Body of pancreas (tissue), 4 donors: Measurements from ENCODE around the gene PTPRN2. TPM values are rescaled to one million over a fixed set of nuclear protein-coding genes. Genes with fewer than 3 reads are reported as not detected.

Experiments used
- ATAC-seq: fragments of 150-250 bp; one replicate; pipeline ENCODE4 v1.9.1; 2016
- DNase-seq, 4 donors: peaks; one replicate each; pipeline ENCODE4 v3.0.0-alpha.2; 2019
- H3K27ac ChIP-seq, 4 donors: fragments of 200-600 bp; sonication (generic); 1 replicate in 3 of 4; 2 replicates in 1 of 4; pipeline versions ENCODE4 v1.5.1 to v1.6.1; 2016 to 2019; ENCODE audit warnings: mild to moderate bottlenecking in 1 of 4, mixed read lengths in 1 of 4, moderate library complexity in 1 of 4
- H3K27me3 ChIP-seq, 2 donors: fragments of 200-600 bp; sonication (generic); one replicate each; pipeline ENCODE4 v1.6.0; 2016; ENCODE audit warnings: mild to moderate bottlenecking in 1 of 2
- H3K36me3 ChIP-seq, 2 donors: fragments of 200-600 bp; sonication (generic); replicated peaks in 1 of 2; 2 replicates each; pipeline ENCODE4 v1.5.1; 2016; ENCODE audit warnings: low read depth in 2 of 2; ENCODE audit not compliant: insufficient read depth in 1 of 2
- H3K4me1 ChIP-seq: fragments of 200-600 bp; sonication (generic); one replicate; pipeline ENCODE4 v1.6.0; 2016
- H3K4me3 ChIP-seq, 2 donors: fragments of 200-600 bp; sonication (generic); 1 replicate in 1 of 2; 2 replicates in 1 of 2; pipeline ENCODE4 v1.5.1; 2016 to 2019
- H3K9me3 ChIP-seq, 3 donors: fragments of 200-600 bp; sonication (generic); 1 replicate in 2 of 3; 2 replicates in 1 of 3; pipeline ENCODE4 v1.5.1; 2016
- POLR2A ChIP-seq, 3 donors: fragments of 450-650 bp; IDR thresholded peaks; one replicate each; pipeline ENCODE4 v1.6.1; 2016; ENCODE audit warnings: antibody characterized with exemption in 3 of 3, mild to moderate bottlenecking in 2 of 3
- WGBS, 2 donors: methylation state at CpG; one replicate each; pipeline ENCODE4 v1.1.5; 2017; 5-methylcytosine and 5-hydroxymethylcytosine counted together
- intact Hi-C: fragments of 100-400 bp; cut with DNase I; formaldehyde crosslinking; loops from one replicate; pipeline ENCODE4 v1.15.1; 2023
- total RNA-seq, 2 donors: library from RNA; depleted of rRNA; stranded (reverse); fragments of >200 nt; gene quantifications; one replicate each; pipeline ENCODE4 v1.1.0, GENCODE V29; 2016
- TF ChIP-seq, protein P1 (sequence below), 7 experiments: fragments of 450-650 bp in 4 of 7; fragments of 200-600 bp in 3 of 7; sonication (generic) in 3 of 7; IDR thresholded peaks; one replicate each; pipeline ENCODE4 v1.5.1; 2016 to 2019; ENCODE audit warnings: antibody characterized with exemption in 7 of 7

PTPRN2 gene
- total RNA-seq, 2 donors from 2014 or later = 31.6 to 76.1 TPM

DNA sequence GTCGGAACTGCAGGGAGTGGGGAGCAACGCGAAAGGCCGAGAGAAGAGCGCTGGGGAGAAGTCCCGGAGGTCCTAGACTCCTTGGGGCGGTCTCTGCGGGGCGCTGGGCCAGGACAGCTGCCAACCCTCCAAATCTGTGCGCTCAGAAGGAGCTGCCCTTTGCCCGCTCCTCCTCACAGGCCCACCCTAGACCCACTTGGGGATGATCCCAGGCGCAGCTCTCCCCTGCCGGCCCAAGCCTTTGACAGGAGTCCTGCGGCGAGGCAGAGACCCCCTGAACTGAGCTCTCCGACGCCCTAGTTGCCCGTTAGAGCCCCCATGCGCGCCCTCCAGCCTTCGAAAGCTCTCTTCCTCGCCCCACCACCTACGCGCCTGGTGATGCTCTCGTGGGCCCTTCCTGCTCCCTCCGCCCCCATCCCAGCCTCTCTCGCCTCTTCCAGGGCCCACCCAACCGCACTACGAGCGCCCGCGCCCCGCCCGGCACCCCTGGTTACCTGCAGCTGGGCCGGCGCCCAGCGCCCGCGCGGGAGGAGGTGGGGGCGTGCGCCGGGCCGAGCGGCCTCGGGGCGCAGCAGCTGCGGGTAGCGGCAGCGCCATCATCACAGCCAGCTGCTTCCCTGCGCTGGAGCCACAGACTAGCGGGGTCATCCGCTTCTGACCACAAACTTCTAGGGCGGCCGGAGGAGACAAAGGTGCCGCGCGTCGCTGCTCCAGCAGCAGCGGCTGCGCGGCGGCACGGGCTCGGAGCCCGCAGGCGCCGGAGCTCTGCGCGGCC, 897.4 kb downstream of the PTPRN2 start:
- ATAC-seq (no peak), DNase-seq (peak in 1 of 4 donors; percentile 9)
- Histone ChIP-seq H3K27ac (no peak overlapping the region), H3K4me3 (peak overlapping the region in 1 of 2 donors; percentile 8), H3K9me3 (no peaks in the 10 kb centered on the region), H3K27me3 (peaks cover 0 to 8% of the 10 kb centered on the region in 2 donors), H3K4me1 (peaks cover 32% of the 10 kb centered on the region), H3K36me3 (no peaks in the 10 kb centered on the region)
- WGBS, 2 donors = 7 to 12% methylated on average over 14 to 67 of the region's 70 CpGs
- TF ChIP-seq POLR2A (IDR thresholded peaks at IDR 0.05) = no peak
- TF ChIP-seq, protein P1, sequence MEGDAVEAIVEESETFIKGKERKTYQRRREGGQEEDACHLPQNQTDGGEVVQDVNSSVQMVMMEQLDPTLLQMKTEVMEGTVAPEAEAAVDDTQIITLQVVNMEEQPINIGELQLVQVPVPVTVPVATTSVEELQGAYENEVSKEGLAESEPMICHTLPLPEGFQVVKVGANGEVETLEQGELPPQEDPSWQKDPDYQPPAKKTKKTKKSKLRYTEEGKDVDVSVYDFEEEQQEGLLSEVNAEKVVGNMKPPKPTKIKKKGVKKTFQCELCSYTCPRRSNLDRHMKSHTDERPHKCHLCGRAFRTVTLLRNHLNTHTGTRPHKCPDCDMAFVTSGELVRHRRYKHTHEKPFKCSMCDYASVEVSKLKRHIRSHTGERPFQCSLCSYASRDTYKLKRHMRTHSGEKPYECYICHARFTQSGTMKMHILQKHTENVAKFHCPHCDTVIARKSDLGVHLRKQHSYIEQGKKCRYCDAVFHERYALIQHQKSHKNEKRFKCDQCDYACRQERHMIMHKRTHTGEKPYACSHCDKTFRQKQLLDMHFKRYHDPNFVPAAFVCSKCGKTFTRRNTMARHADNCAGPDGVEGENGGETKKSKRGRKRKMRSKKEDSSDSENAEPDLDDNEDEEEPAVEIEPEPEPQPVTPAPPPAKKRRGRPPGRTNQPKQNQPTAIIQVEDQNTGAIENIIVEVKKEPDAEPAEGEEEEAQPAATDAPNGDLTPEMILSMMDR (IDR thresholded peaks at IDR 0.05) = no peak
- intact Hi-C loops = no loop called here

DNA sequence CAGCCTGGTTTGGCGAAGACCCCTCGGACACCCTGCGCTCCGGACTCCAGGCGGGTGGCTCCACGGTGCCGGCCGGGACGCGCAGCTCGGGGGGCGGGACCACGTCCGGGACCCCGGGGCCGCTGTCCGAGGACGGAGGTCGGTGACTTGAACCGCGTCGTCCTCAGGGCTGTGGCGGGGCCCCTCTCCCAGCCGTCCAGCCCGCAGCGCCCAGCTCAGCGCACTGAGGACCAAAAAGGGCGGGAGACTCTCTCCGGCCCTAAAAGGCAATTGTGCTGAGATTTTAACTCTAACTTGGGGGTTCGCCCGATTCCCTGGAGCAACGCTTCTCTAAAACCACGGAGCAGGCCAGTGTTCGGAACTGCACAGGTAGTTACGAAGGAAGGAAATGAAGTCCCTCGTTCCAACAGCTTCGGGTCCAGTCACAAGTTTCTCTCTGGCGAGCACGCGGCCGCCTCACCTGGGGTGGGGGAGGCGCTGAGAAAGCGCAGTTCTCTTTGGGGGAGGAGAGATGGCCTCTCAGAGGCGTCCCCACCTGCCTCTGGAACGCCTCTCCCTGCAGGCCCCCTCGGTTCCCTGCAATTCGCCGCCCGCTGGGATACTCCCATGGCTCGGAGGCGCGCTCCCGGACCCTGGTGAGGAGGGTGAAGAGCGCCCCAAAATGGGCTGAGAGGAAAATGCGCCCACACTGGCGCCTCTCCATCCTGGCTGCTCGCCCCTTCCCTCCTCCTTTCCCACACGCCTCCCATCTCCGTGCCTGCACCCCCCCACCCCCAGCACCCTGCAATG, 898.2 kb downstream of the PTPRN2 start:
- H3K4me1 ChIP-seq = peaks cover 32% of the 10 kb centered on the region
- H3K27me3 ChIP-seq = peaks cover 0 to 8% of the 10 kb centered on the region in 2 donors
- WGBS, 2 donors = 17 to 31% methylated on average over 18 to 59 of the region's 59 CpGs
- no peaks in the 10 kb centered on the region for H3K36me3 ChIP-seq
- peak in 1 of 4 donors; percentile 6 for DNase-seq
- ATAC-seq = no peak
- no peaks in the 10 kb centered on the region for H3K9me3 ChIP-seq
- TF ChIP-seq, protein P1 (IDR thresholded peaks at IDR 0.05) = no peak
- TF ChIP-seq POLR2A (IDR thresholded peaks at IDR 0.05) = no peak
- no peak overlapping the region for H3K27ac ChIP-seq
- H3K4me3 ChIP-seq = no peak overlapping the region
- intact Hi-C loops = no loop called here

DNA sequence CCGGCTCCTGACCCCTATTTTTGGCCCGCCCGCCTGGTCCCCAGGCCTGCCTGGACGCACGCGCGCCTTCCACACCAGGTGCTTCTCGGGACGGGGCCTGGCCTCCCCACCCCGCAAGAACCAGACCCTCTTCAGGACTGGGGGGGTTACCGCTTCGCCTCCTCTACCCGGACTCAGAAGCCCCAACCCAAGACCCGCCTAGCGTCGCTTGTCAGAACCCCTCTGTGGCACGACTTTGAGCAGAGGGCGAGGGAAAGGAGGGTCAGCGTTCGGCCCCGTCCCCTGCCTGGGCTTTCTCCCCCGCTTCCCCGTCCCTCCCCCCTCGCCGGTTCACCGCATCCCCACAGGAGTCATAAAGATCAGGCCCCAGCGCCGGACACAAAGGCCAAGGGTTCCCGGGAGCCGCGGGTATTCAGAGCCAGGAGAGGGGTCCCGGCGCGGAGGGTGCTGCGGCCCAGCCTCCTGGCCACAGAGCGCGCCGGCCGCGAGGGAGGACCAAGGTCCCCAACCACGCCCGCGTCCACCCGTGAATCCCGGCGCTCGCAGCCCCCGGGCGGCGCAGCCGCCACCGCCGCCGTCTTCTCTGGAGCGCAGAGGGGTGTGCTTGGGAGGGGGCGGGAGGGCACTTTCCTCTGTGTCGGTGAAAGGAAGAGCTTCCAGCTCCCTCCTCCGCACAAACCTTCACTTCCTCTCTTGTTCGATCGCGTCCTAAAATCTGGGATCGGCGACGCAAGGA, 898.9 kb downstream of the PTPRN2 start:
- peaks cover 30% of the 10 kb centered on the region for H3K4me1 ChIP-seq
- DNase-seq = peak in 1 of 4 donors; percentile 5

DNA sequence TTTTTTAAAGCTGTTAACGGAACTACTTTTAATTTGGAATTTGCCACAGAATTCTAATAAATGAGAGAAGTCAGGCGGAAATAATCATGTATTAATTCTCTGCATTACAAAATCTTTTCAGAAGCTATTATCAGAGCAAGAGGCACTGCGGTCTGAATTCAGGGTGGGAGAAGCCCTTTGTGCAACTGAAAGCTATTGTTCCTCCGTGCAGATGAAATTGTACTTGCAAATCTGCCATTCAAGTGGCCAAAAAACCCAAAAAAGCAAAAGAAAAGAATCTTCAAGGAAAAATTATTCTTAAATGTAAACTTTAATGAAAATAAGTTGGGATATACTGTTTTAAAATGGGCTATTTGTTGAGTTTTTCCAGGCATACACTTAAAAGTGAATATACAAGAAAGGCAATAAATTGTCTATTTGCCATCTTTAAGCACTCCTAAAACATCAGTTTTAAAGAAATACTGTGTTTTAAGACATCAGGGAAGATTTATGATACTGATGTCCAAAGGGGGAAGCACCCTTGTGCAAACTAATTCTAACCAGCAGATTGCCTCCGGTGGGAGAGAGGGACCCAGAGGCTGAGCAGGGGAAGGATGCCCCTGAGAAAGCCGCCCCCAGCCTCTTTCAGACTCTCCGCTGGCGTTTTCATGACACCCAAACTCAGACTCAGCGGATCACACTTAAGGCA, 899.6 kb downstream of the PTPRN2 start:
- no peak for DNase-seq
- Histone ChIP-seq H3K36me3 (no peaks in the 10 kb centered on the region), H3K4me3 (no peak overlapping the region), H3K4me1 (peaks cover 24% of the 10 kb centered on the region), H3K9me3 (no peaks in the 10 kb centered on the region), H3K27me3 (peaks cover 0 to 8% of the 10 kb centered on the region in 2 donors), H3K27ac (no peak overlapping the region)
- 48 to 53% methylated on average over 9 of the region's 9 CpGs for WGBS, 2 donors
- ATAC-seq = no peak
- intact Hi-C loops = no loop called here
- TF ChIP-seq, protein P1 (IDR thresholded peaks at IDR 0.05) = no peak
- no peak for TF ChIP-seq POLR2A (IDR thresholded peaks at IDR 0.05)

More for the DNA sequence above, 898.9 kb downstream of the PTPRN2 start:
- WGBS, 2 donors = 32 to 48% methylated on average over 28 to 63 of the region's 64 CpGs
- no peaks in the 10 kb centered on the region for H3K9me3 ChIP-seq
- no peak overlapping the region for H3K4me3 ChIP-seq
- peaks cover 0 to 8% of the 10 kb centered on the region in 2 donors for H3K27me3 ChIP-seq
- no peaks in the 10 kb centered on the region for H3K36me3 ChIP-seq
- no peak overlapping the region for H3K27ac ChIP-seq
- intact Hi-C loops = no loop called here
- TF ChIP-seq, protein P1 (IDR thresholded peaks at IDR 0.05) = no peak
- no peak for TF ChIP-seq POLR2A (IDR thresholded peaks at IDR 0.05)
- ATAC-seq = no peak
